ENCODE measurements around the gene ATP5F1B.

- TF ChIP-seq EZH2 (IDR thresholded peaks at IDR 0.05; ENCODE audit: low read length, missing control alignments) = no peak
- no peak for TF ChIP-seq CTCF (conservative IDR thresholded peaks at IDR 0.05 in 1 of 2, IDR thresholded peaks at IDR 0.05 in 1 of 2; ENCODE audit: low read depth in 1 of 2, low read length in 2 of 2)
Measured at GRCh38 chr12:56633468-56634241, 12.1 kb downstream of the ATP5F1B start.
